HG02973 (cell line): ENCODE results near the gene UNC79.

Source experiments
- ATAC-seq: cut with Tn5 transposase; IDR thresholded peaks from one replicate; pipeline ENCODE4 v1.9.1; 2021; ENCODE audit warnings: moderate library complexity; ENCODE audit not compliant: unreplicated experiment

The UNC79 gene

GRCh38 chr14:93723001-93723400 lies 292.3 kb downstream of the UNC79 start:
- no peak for ATAC-seq

- no peak for ATAC-seq
These were observed 294.4 kb downstream of the UNC79 start for GRCh38 chr14:93725002-93725582.

- ATAC-seq = no peak
These were observed 295.3 kb downstream of the UNC79 start for GRCh38 chr14:93725993-93726392.

- no peak for ATAC-seq
These were observed 296.5 kb downstream of the UNC79 start for GRCh38 chr14:93727039-93727740.

- ATAC-seq = no peak
These were observed 297.3 kb downstream of the UNC79 start for GRCh38 chr14:93727917-93728650.

- no peak for ATAC-seq
These were observed 297.9 kb downstream of the UNC79 start for GRCh38 chr14:93728651-93729016.

- no peak for ATAC-seq
These were observed 299.3 kb downstream of the UNC79 start for GRCh38 chr14:93729993-93730392.

GRCh38 chr14:93731753-93732152 lies 301.0 kb downstream of the UNC79 start:
- no peak for ATAC-seq

GRCh38 chr14:93732524-93732923 lies 301.8 kb downstream of the UNC79 start:
- no peak for ATAC-seq

GRCh38 chr14:93733231-93733630 lies 302.5 kb downstream of the UNC79 start:
- no peak for ATAC-seq

- ATAC-seq = no peak
These were observed 302.9 kb downstream of the UNC79 start for GRCh38 chr14:93733631-93734030.

- no peak for ATAC-seq
These were observed 303.5 kb downstream of the UNC79 start for GRCh38 chr14:93734086-93734822.

GRCh38 chr14:93735206-93735605 lies 304.5 kb downstream of the UNC79 start:
- ATAC-seq = no peak

- ATAC-seq = no peak
These were observed 305.8 kb downstream of the UNC79 start for GRCh38 chr14:93736378-93737014.

- ATAC-seq = no peak
These were observed 306.9 kb downstream of the UNC79 start for GRCh38 chr14:93737634-93738033.

- ATAC-seq = no peak
These were observed 311.0 kb downstream of the UNC79 start for GRCh38 chr14:93741556-93742230.

- ATAC-seq = no peak
These were observed 312.0 kb downstream of the UNC79 start for GRCh38 chr14:93742761-93743160.

- ATAC-seq = no peak
These were observed 312.7 kb downstream of the UNC79 start for GRCh38 chr14:93743270-93744060.

- ATAC-seq = no peak
These were observed 313.4 kb downstream of the UNC79 start for GRCh38 chr14:93744176-93744575.

GRCh38 chr14:93744876-93745275 lies 314.1 kb downstream of the UNC79 start:
- no peak for ATAC-seq
